Tibial nerve (tissue), 4 donors: Measurements from ENCODE around the gene ZBED1.

Experiments used
- EP300 ChIP-seq, 2 donors: sonication (generic); formaldehyde crosslinking; IDR thresholded peaks; one replicate each; pipeline ENCODE4 v1.6.1; 2017; ENCODE audit warnings: antibody characterized with exemption in 2 of 2, mild to moderate bottlenecking in 1 of 2
- POLR2A ChIP-seq, 2 donors: fragments of 450-650 bp; IDR thresholded peaks; one replicate each; pipeline ENCODE4 v1.6.1; 2017; ENCODE audit warnings: antibody characterized with exemption in 2 of 2, mild to moderate bottlenecking in 2 of 2, moderate library complexity in 2 of 2
- TF ChIP-seq, protein P1 (sequence below), 5 experiments: fragments of 200-600 bp in 3 of 5; fragments of 450-650 bp in 2 of 5; sonication (generic) in 3 of 5; IDR thresholded peaks; one replicate each; pipeline ENCODE4 v1.5.1; 2016 to 2019; ENCODE audit warnings: antibody characterized with exemption in 5 of 5, mild to moderate bottlenecking in 3 of 5, moderate library complexity in 2 of 5

DNA sequence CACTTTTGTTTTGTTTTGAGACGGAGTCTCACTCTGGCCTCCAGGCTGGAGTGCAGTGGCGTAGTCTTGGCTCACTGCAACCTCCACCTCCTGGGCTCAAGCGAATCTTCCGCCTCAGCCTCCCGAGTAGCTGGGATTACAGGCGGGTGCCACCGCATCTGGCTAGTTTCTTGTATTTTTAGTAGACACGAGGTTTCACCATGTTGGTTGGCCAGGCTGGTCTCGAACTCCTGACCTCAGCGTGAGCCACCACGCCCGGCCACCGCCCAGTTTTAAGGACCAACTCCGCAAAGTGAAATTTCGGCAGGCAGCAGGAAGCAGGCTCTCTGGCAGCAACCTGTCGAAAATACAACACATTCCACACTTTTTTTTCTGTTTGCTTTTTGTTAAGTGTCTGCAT lies 13.4 kb downstream of the ZBED1 start:
- TF ChIP-seq, protein P1, sequence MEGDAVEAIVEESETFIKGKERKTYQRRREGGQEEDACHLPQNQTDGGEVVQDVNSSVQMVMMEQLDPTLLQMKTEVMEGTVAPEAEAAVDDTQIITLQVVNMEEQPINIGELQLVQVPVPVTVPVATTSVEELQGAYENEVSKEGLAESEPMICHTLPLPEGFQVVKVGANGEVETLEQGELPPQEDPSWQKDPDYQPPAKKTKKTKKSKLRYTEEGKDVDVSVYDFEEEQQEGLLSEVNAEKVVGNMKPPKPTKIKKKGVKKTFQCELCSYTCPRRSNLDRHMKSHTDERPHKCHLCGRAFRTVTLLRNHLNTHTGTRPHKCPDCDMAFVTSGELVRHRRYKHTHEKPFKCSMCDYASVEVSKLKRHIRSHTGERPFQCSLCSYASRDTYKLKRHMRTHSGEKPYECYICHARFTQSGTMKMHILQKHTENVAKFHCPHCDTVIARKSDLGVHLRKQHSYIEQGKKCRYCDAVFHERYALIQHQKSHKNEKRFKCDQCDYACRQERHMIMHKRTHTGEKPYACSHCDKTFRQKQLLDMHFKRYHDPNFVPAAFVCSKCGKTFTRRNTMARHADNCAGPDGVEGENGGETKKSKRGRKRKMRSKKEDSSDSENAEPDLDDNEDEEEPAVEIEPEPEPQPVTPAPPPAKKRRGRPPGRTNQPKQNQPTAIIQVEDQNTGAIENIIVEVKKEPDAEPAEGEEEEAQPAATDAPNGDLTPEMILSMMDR (IDR thresholded peaks at IDR 0.05), result no peak
- TF ChIP-seq POLR2A (IDR thresholded peaks at IDR 0.05) (no peak), EP300 (IDR thresholded peaks at IDR 0.05) (no peak)
